Measurements from ENCODE around the gene ABLIM1.

ABLIM1 gene

GRCh38 chr10:114448897-114449296, 209.2 kb downstream of the ABLIM1 start:
- ATAC-seq (no peak), DNase-seq (no peak)

GRCh38 chr10:114445332-114445731, 212.7 kb downstream of the ABLIM1 start:
- ATAC-seq (no peak), DNase-seq (no peak)

- DNase-seq (no peak), ATAC-seq (no peak)
These were observed 213.3 kb downstream of the ABLIM1 start for GRCh38 chr10:114444819-114445218.

GRCh38 chr10:114442091-114442630, 215.9 kb downstream of the ABLIM1 start:
- ATAC-seq = no peak
- DNase-seq = no peak

GRCh38 chr10:114441107-114441506, 217.0 kb downstream of the ABLIM1 start:
- DNase-seq (no peak), ATAC-seq (no peak)

- ATAC-seq = no peak
- DNase-seq = no peak
These were observed 220.4 kb downstream of the ABLIM1 start for GRCh38 chr10:114437473-114438292.

GRCh38 chr10:114436941-114437340, 221.1 kb downstream of the ABLIM1 start:
- DNase-seq = no peak
- no peak for ATAC-seq

GRCh38 chr10:114432566-114433093, 225.4 kb downstream of the ABLIM1 start:
- no peak for ATAC-seq

GRCh38 chr10:114431414-114432135, 226.5 kb downstream of the ABLIM1 start:
- DNase-seq (no peak), ATAC-seq (no peak)

More at GRCh38 chr10:114432566-114433093, 225.4 kb downstream of the ABLIM1 start:
- no peak for DNase-seq

- DNase-seq (no peak), ATAC-seq (no peak)
These were observed 227.2 kb downstream of the ABLIM1 start for GRCh38 chr10:114430688-114431413.

GRCh38 chr10:114429581-114430335, 228.3 kb downstream of the ABLIM1 start:
- DNase-seq (no peak), ATAC-seq (no peak)

GRCh38 chr10:114427124-114427852, 230.8 kb downstream of the ABLIM1 start:
- no peak for DNase-seq

GRCh38 chr10:114426476-114426875, 231.6 kb downstream of the ABLIM1 start:
- no peak for ATAC-seq
- DNase-seq = no peak

More at GRCh38 chr10:114427124-114427852, 230.8 kb downstream of the ABLIM1 start:
- ATAC-seq = no peak

GRCh38 chr10:114420811-114421485, 237.1 kb downstream of the ABLIM1 start:
- DNase-seq = no peak
- no peak for ATAC-seq

GRCh38 chr10:114418109-114418508, 240.0 kb downstream of the ABLIM1 start:
- ATAC-seq (no peak), DNase-seq (no peak)

- DNase-seq (no peak), ATAC-seq (no peak)
These were observed 244.9 kb downstream of the ABLIM1 start for GRCh38 chr10:114412907-114413797.

GRCh38 chr10:114408968-114409444, 249.1 kb downstream of the ABLIM1 start:
- ATAC-seq (no peak), DNase-seq (no peak)

- DNase-seq (no peak), ATAC-seq (no peak)
These were observed 249.7 kb downstream of the ABLIM1 start for GRCh38 chr10:114408112-114408967.

All from stimulated activated naive CD8-positive, alpha-beta T cell treated with anti-CD3 and anti-CD28 coated beads, Interleukin-15, Interleukin-2, amounts not matched to agents 100 U/mL and 50 U/mL, for 24 hours (primary cell).